T-helper 2 cell treated with Interferon-gamma antibody and Interleukin-4, amounts not matched to agents 5 μg/mL and 100 μg/mL, for 36 hours (primary cell): ENCODE results near the gene TMEM44.
A peak's percentile ranks its signal among the peaks of the same experiment; 100 is the strongest.

ENCODE experiments used
- DNase-seq: peaks from one replicate; pipeline ENCODE4 v3.0.0; 2021; ENCODE audit warnings: low spot score
- H3K27ac Mint-ChIP-seq: one replicate; pipeline ENCODE4 v1.8.0; 2021; ENCODE audit warnings: mild to moderate bottlenecking, mixed read lengths
- H3K27me3 Mint-ChIP-seq: one replicate; pipeline ENCODE4 v1.8.0; 2021; ENCODE audit warnings: low read depth, mixed read lengths
- H3K36me3 Mint-ChIP-seq: one replicate; pipeline ENCODE4 v1.8.0; 2021; ENCODE audit warnings: low read depth, mixed read lengths
- H3K4me1 Mint-ChIP-seq: one replicate; pipeline ENCODE4 v1.8.0; 2021; ENCODE audit warnings: low read depth, mixed read lengths
- H3K4me3 Mint-ChIP-seq: one replicate; pipeline ENCODE4 v1.8.0; 2022; ENCODE audit warnings: mild to moderate bottlenecking, moderate library complexity, mixed read lengths
- H3K9me3 Mint-ChIP-seq: one replicate; pipeline ENCODE4 v1.8.0; 2021; ENCODE audit warnings: mixed read lengths

Gene TMEM44

DNA sequence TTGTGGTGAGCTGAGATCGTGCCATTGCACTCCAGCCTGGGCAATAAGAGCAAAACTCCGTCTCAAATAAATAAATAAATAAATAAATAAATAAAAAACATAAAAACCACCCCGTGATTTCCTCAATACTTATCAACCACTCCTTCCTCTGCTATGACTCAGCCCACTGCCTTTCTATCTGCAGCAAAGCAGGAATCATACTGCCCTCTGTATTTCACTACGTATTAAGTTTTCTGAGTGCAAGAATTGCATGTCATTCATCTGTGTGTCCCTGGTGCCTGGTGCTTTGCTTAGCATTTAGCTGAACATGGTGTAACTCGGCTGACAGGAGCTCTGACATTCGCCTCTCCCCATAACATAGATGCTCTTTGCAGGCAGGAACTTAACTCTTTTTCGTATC is 31.6 kb upstream of the TMEM44 start:
- Mint-ChIP-seq H3K4me3 (no peak overlapping the region), H3K9me3 (no peaks in the 10 kb centered on the region), H3K27me3 (no peaks in the 10 kb centered on the region), H3K36me3 (peaks cover 42% of the 10 kb centered on the region), H3K27ac (no peak overlapping the region), H3K4me1 (peaks cover 18% of the 10 kb centered on the region)
- no peak for DNase-seq

- Mint-ChIP-seq H3K27ac (no peak overlapping the region), H3K36me3 (peaks cover 48% of the 10 kb centered on the region), H3K4me3 (no peak overlapping the region), H3K4me1 (peaks cover 23% of the 10 kb centered on the region), H3K9me3 (no peaks in the 10 kb centered on the region), H3K27me3 (no peaks in the 10 kb centered on the region)
- DNase-seq = no peak
Measured at GRCh38 chr3:194661946-194662345, 28.7 kb upstream of the TMEM44 start.

GRCh38 chr3:194661374-194661773 is 28.2 kb upstream of the TMEM44 start:
- no peaks in the 10 kb centered on the region for H3K9me3 Mint-ChIP-seq
- no peak overlapping the region for H3K4me3 Mint-ChIP-seq
- H3K27ac Mint-ChIP-seq = peak overlapping the region; percentile 38
- no peaks in the 10 kb centered on the region for H3K27me3 Mint-ChIP-seq
- H3K36me3 Mint-ChIP-seq = peaks cover 51% of the 10 kb centered on the region
- H3K4me1 Mint-ChIP-seq = peaks cover 23% of the 10 kb centered on the region
- DNase-seq = no peak

- Mint-ChIP-seq H3K36me3 (peaks cover 53% of the 10 kb centered on the region), H3K4me3 (no peak overlapping the region), H3K27ac (no peak overlapping the region), H3K27me3 (no peaks in the 10 kb centered on the region), H3K9me3 (no peaks in the 10 kb centered on the region), H3K4me1 (peaks cover 29% of the 10 kb centered on the region)
- no peak for DNase-seq
Measured at GRCh38 chr3:194659778-194660177, 26.6 kb upstream of the TMEM44 start.

- no peak overlapping the region for H3K4me3 Mint-ChIP-seq
- DNase-seq = no peak
Measured at GRCh38 chr3:194658477-194659242, 25.4 kb upstream of the TMEM44 start.

DNA sequence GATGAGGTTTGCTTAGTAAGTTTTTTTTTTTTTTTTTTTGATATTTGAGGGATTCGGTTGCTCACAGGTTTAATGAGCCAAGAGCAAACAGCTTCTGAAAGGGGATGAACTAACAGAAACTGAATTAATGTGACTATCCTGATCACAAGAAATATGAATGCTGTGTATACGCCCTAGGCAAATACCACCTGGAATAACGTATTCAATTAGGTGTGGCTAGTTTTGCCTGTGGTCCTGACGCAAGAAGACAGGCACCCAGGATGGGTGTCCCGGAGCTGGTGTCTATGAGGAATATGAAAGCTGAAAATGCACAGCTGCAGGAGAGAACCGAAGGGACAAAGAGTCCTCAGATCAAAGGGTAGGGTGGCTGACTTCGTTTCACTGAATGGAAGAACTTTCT is 24.2 kb upstream of the TMEM44 start:
- Mint-ChIP-seq H3K9me3 (no peaks in the 10 kb centered on the region), H3K27me3 (no peaks in the 10 kb centered on the region), H3K4me3 (no peak overlapping the region), H3K36me3 (peaks cover 71% of the 10 kb centered on the region), H3K27ac (peak overlapping the region; percentile 13), H3K4me1 (peaks cover 40% of the 10 kb centered on the region)
- no peak for DNase-seq

More at GRCh38 chr3:194658477-194659242, 25.4 kb upstream of the TMEM44 start:
- Mint-ChIP-seq H3K27me3 (no peaks in the 10 kb centered on the region), H3K27ac (peak overlapping the region; percentile 34), H3K9me3 (no peaks in the 10 kb centered on the region), H3K36me3 (peaks cover 61% of the 10 kb centered on the region), H3K4me1 (peaks cover 39% of the 10 kb centered on the region)

- peak overlapping the region; percentile 43 for H3K4me3 Mint-ChIP-seq
- no peaks in the 10 kb centered on the region for H3K27me3 Mint-ChIP-seq
- peaks cover 27% of the 10 kb centered on the region for H3K4me1 Mint-ChIP-seq
- H3K9me3 Mint-ChIP-seq = no peaks in the 10 kb centered on the region
- peak; percentile 38 for DNase-seq
- H3K36me3 Mint-ChIP-seq = peaks cover 76% of the 10 kb centered on the region
- peak overlapping the region; percentile 83 for H3K27ac Mint-ChIP-seq
Measured at GRCh38 chr3:194654443-194654842, 21.2 kb upstream of the TMEM44 start.

GRCh38 chr3:194647747-194648146 is 14.5 kb upstream of the TMEM44 start:
- Mint-ChIP-seq H3K4me3 (no peak overlapping the region), H3K27ac (no peak overlapping the region), H3K27me3 (no peaks in the 10 kb centered on the region), H3K9me3 (no peaks in the 10 kb centered on the region), H3K4me1 (no peaks in the 10 kb centered on the region), H3K36me3 (peaks cover 55% of the 10 kb centered on the region)
- no peak for DNase-seq

- no peak for DNase-seq
- no peak overlapping the region for H3K27ac Mint-ChIP-seq
- H3K4me1 Mint-ChIP-seq = peaks cover 3% of the 10 kb centered on the region
- no peak overlapping the region for H3K4me3 Mint-ChIP-seq
- no peaks in the 10 kb centered on the region for H3K27me3 Mint-ChIP-seq
- peaks cover 46% of the 10 kb centered on the region for H3K36me3 Mint-ChIP-seq
- no peaks in the 10 kb centered on the region for H3K9me3 Mint-ChIP-seq
Measured at GRCh38 chr3:194642769-194643168, 9.6 kb upstream of the TMEM44 start.

- H3K36me3 Mint-ChIP-seq = peaks cover 39% of the 10 kb centered on the region
- H3K4me1 Mint-ChIP-seq = peaks cover 3% of the 10 kb centered on the region
- H3K4me3 Mint-ChIP-seq = no peak overlapping the region
- H3K9me3 Mint-ChIP-seq = no peaks in the 10 kb centered on the region
- no peak for DNase-seq
- H3K27me3 Mint-ChIP-seq = no peaks in the 10 kb centered on the region
- no peak overlapping the region for H3K27ac Mint-ChIP-seq
Measured at GRCh38 chr3:194640829-194641228, 7.6 kb upstream of the TMEM44 start.

DNA sequence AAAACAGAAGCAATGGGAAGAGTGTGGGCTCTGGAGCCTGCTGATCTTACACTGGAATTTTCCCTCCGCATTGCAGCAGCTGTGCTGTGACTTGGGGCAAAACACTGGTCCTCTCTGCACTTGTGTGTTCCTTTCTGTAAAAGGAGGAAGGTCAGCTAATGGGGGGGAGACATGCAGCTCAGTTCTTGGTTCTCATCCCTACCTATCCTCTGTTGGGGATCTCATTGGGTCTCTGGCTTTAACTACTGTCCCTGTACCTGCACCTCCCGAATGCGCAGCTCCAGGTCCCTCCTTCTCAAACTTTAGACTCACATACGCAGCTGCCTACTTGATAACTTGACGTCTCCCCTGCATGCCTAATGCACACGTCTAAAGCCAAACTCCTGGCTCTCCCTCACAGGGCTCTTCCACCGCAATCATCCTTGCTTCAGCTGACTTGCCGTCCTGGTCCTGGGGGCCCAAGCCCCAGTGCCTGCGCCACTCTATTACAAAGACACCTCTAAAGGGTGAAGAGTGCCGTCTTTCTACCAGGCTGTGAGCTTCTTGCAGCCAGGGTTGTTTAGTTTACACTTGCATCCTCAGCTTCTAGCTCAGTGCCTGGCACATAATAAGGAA is 5.9 kb upstream of the TMEM44 start:
- no peak overlapping the region for H3K27ac Mint-ChIP-seq
- no peak for DNase-seq
- no peak overlapping the region for H3K4me3 Mint-ChIP-seq
- H3K36me3 Mint-ChIP-seq = peaks cover 27% of the 10 kb centered on the region
- H3K9me3 Mint-ChIP-seq = no peaks in the 10 kb centered on the region
- no peaks in the 10 kb centered on the region for H3K27me3 Mint-ChIP-seq
- peaks cover 3% of the 10 kb centered on the region for H3K4me1 Mint-ChIP-seq

DNA sequence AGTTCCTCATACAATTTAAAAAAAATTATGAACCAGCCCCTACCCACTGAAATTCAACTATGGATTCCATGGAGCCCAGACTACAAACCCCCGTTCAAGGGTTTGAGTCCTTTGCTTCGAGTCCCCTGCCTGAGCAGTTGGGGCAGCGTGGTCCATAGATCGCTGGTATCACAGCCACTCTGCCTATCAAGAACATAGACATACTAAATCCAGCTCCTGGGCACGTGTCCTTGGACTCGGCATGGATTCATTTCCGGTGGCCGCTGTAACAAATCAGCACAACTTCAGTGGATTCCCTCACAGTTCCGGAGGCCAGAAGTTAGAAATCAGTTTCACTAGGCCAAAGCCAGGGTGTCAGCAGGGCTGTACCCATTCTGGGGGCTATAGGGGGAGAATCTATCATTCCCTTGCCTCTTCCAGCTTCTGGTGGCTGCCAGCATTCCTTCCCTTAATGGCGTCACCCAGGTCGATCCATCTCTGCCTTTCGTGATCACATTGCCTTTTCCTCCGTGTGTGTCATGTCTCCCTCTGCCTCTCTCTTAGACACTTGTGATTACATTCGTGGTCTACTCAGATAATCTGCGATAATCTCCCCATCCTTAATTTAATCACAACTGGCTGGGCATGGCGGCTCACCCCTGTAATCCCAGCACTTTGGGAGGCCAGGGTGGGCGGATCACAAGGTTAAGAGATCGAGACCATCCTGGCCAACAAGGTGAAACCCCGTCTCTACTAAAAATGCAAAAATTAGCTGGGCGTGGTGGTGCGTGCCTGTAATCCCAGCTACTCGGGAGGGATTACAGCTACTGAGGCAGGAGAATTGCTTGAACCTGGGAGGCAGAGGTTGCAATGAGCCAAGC is 4.6 kb upstream of the TMEM44 start:
- DNase-seq = no peak
- no peak overlapping the region for H3K4me3 Mint-ChIP-seq
- no peaks in the 10 kb centered on the region for H3K27me3 Mint-ChIP-seq
- peaks cover 7% of the 10 kb centered on the region for H3K4me1 Mint-ChIP-seq
- no peaks in the 10 kb centered on the region for H3K9me3 Mint-ChIP-seq
- peaks cover 22% of the 10 kb centered on the region for H3K36me3 Mint-ChIP-seq
- no peak overlapping the region for H3K27ac Mint-ChIP-seq

DNA sequence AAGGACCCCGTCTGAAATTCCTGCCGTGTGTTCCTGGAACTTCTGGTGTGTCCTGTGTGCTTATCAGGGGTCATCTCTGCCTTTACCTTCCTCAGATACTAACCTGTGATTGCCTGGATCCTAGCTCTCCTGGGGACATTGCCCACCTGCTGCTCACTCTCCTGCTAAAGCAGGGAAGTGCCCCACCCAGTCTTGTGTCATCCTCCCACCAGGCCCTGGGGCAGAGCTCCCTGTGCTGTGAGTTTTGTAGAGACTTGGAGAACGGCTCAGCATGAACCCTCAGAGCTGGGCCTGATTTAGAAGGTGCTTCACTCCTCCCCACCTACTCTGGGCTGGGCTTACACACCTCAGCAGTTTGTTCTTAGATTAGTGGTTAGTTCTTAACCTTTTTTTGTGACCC is 3.8 kb upstream of the TMEM44 start:
- Mint-ChIP-seq H3K4me3 (no peak overlapping the region), H3K9me3 (no peaks in the 10 kb centered on the region)
- no peak for DNase-seq

DNA sequence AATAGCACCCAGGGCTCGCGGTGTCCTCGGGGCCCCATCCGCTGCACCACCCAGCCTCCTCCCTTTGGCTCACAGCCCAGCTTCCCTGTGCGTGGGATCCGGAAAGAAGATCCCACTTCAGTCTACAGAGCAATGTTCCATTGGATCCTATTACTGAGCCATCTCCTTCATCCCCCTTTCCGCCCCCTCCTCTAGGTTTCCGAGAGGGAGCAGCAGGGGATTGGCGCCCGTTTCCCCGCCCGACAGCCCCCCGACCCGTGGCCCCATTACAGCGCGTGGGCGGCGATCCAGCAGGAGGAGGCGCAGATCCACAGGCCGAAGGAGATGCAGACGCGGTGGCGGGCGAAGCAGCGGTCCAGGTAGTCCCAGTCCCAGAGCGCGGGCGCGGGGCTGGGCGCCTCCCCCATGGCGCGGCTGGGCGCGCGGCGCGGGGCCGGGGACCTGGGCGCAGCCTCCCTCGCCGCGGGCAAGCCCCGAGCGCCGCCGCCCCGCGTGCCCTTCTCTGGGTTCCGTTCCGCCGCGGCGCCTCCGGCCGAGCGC is 340 bp downstream of the TMEM44 start:
- Mint-ChIP-seq H3K4me1 (peaks cover 6% of the 10 kb centered on the region), H3K4me3 (peak overlapping the region; percentile 85), H3K27me3 (no peaks in the 10 kb centered on the region), H3K36me3 (peaks cover 6% of the 10 kb centered on the region), H3K27ac (peak overlapping the region; percentile 45), H3K9me3 (peaks cover 6% of the 10 kb centered on the region)
- no peak for DNase-seq

More for the DNA sequence above, 3.8 kb upstream of the TMEM44 start:
- Mint-ChIP-seq H3K27me3 (no peaks in the 10 kb centered on the region), H3K4me1 (peaks cover 9% of the 10 kb centered on the region), H3K27ac (no peak overlapping the region), H3K36me3 (peaks cover 19% of the 10 kb centered on the region)
